Natural killer cell (primary cell): ENCODE measurements around the gene TIAM1. TPM values are rescaled to one million over a fixed set of nuclear protein-coding genes. Genes with fewer than 3 reads are reported as not detected.
A peak's percentile ranks its signal among the peaks of the same experiment; 100 is the strongest.

ENCODE experiments used
- ATAC-seq, 3 donors: fragments of 150-1000 bp in 2 of 3; fragments of 200-7000 bp in 1 of 3; cut with Tn5 transposase; 1 replicate in 1 of 3; 2 replicates in 2 of 3; pipeline ENCODE4 v1.10.0; 2021; ENCODE audit warnings: mild to moderate bottlenecking in 2 of 3, moderate library complexity in 2 of 3
- DNase-seq, 2 donors: peaks; one replicate each; pipeline versions ENCODE4 v3.0.0 to v3.0.0-alpha.2; 2013 to 2021; ENCODE audit warnings: mixed read lengths in 1 of 2
- H3K27ac ChIP-seq: one replicate; pipeline ENCODE4 v1.5.1; 2013; ENCODE audit warnings: mild to moderate bottlenecking, low read length
- H3K27me3 ChIP-seq: one replicate; pipeline ENCODE4 v1.6.1; 2013; ENCODE audit warnings: low read length; ENCODE audit not compliant: control insufficient read depth, insufficient read depth
- H3K36me3 ChIP-seq: one replicate; pipeline ENCODE4 v1.6.1; 2013; ENCODE audit warnings: low read length; ENCODE audit not compliant: control insufficient read depth, insufficient read depth
- H3K4me1 ChIP-seq: one replicate; pipeline ENCODE4 v1.6.1; 2013; ENCODE audit warnings: low read length; ENCODE audit not compliant: control insufficient read depth, insufficient read depth
- H3K4me3 ChIP-seq: one replicate; pipeline ENCODE4 v1.5.1; 2013; ENCODE audit warnings: low read length
- H3K9me3 ChIP-seq: one replicate; pipeline ENCODE4 v1.6.1; 2013; ENCODE audit warnings: low read length; ENCODE audit not compliant: control insufficient read depth, insufficient read depth
- H3K27ac Mint-ChIP-seq, 2 donors: one replicate each; pipeline ENCODE4 v1.8.0; 2022; ENCODE audit warnings: mild to moderate bottlenecking in 2 of 2, mixed read lengths in 2 of 2, moderate library complexity in 1 of 2
- H3K27me3 Mint-ChIP-seq, 2 donors: one replicate each; pipeline ENCODE4 v1.8.0; 2022; ENCODE audit warnings: low read depth in 2 of 2, mixed read lengths in 2 of 2
- H3K36me3 Mint-ChIP-seq: one replicate; pipeline ENCODE4 v1.8.0; 2022; ENCODE audit warnings: mixed read lengths
- H3K4me1 Mint-ChIP-seq, 2 donors: one replicate each; pipeline ENCODE4 v1.8.0; 2022; ENCODE audit warnings: mixed read lengths in 2 of 2
- H3K4me3 Mint-ChIP-seq: one replicate; pipeline ENCODE4 v1.8.0; 2022; ENCODE audit warnings: mild to moderate bottlenecking, moderate library complexity, mixed read lengths
- H3K9me3 Mint-ChIP-seq, 2 donors: one replicate each; pipeline ENCODE4 v1.8.0; 2022; ENCODE audit warnings: mixed read lengths in 2 of 2
- WGBS: methylation state at CpG from one replicate; pipeline ENCODE4 v1.1.7; 2013; ENCODE audit warnings: missing lambda C conversion rate; ENCODE audit not compliant: insufficient coverage; 5-methylcytosine and 5-hydroxymethylcytosine counted together
- intact Hi-C: fragments of 100-400 bp; cut with micrococcal nuclease; formaldehyde crosslinking; loops from one replicate; pipeline ENCODE4 v1.14.2; 2022
- total RNA-seq, 4 donors: library from RNA; stranded (reverse); fragments of 120-200 nt in 1 of 4; gene quantifications; one replicate each; pipeline versions ENCODE4 v1.2.3 to v1.2.4, GENCODE V29; 2013 to 2022
- TF ChIP-seq, protein P1 (sequence below): fragments of 200-600 bp; IDR thresholded peaks from one replicate; pipeline ENCODE4 v1.8.0; 2022; ENCODE audit warnings: antibody characterized with exemption

TIAM1 gene
- total RNA-seq, 3 donors from 2014 or later (not counting 1 experiment from before 2014, with no cell fraction given) = 19.1 to 32.3 (median 19.4) TPM

DNA sequence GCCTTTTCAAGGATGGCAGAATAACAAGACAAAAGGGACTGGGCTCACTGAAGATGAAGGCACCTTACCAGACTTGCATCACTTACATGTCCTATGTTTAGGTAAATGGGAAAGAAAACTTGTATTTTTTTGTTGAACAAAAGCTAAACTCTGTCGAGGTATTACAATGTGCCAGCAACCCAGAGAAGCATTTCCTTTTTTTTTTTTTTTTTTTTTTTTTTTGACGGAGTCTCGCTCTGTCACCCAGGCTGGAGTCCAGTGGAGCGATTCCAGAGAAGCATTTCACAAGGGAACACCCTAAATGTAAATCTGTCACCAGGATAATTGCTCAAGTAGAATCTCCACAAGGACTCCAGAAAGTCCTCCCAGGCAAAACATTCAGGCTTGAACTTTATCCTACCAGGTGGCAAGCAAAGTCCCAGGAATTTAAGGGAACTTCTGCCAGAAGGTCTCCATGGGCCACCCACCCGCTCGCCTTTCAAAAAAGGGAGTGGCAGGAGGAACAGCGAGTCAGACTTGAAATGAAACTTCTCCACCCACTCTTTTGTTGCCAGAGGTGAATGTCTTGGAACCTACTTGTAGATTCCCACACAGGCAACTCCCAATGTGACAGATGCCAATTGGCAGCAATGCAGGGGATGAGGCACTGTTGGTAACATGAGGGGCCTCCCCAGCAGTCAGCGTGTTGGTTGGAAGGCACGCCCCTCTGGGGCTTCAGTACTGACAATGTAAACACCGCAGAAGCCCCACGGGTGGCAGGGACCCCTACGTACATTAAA, 125.0 kb downstream of the TIAM1 start:
- no peak for ATAC-seq
- peaks cover 3 to 5% of the 10 kb centered on the region in 2 donors for H3K4me1 Mint-ChIP-seq
- no peaks in the 10 kb centered on the region for H3K9me3 ChIP-seq
- intact Hi-C loops = no loop called here
- H3K36me3 Mint-ChIP-seq = peaks cover 6% of the 10 kb centered on the region
- no peak overlapping the region for H3K4me3 Mint-ChIP-seq
- H3K9me3 Mint-ChIP-seq = no peaks in the 10 kb centered on the region
- H3K27ac ChIP-seq = no peak overlapping the region
- peaks cover 6% of the 10 kb centered on the region for H3K4me1 ChIP-seq
- H3K4me3 ChIP-seq = no peak overlapping the region
- TF ChIP-seq, protein P1, sequence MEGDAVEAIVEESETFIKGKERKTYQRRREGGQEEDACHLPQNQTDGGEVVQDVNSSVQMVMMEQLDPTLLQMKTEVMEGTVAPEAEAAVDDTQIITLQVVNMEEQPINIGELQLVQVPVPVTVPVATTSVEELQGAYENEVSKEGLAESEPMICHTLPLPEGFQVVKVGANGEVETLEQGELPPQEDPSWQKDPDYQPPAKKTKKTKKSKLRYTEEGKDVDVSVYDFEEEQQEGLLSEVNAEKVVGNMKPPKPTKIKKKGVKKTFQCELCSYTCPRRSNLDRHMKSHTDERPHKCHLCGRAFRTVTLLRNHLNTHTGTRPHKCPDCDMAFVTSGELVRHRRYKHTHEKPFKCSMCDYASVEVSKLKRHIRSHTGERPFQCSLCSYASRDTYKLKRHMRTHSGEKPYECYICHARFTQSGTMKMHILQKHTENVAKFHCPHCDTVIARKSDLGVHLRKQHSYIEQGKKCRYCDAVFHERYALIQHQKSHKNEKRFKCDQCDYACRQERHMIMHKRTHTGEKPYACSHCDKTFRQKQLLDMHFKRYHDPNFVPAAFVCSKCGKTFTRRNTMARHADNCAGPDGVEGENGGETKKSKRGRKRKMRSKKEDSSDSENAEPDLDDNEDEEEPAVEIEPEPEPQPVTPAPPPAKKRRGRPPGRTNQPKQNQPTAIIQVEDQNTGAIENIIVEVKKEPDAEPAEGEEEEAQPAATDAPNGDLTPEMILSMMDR = no peak
- no peaks in the 10 kb centered on the region for H3K27me3 Mint-ChIP-seq
- peaks cover 5% of the 10 kb centered on the region for H3K36me3 ChIP-seq
- 84% methylated on average over 11 of the region's 12 CpGs for WGBS
- no peak for DNase-seq
- no peak overlapping the region for H3K27ac Mint-ChIP-seq
- no peaks in the 10 kb centered on the region for H3K27me3 ChIP-seq

DNA sequence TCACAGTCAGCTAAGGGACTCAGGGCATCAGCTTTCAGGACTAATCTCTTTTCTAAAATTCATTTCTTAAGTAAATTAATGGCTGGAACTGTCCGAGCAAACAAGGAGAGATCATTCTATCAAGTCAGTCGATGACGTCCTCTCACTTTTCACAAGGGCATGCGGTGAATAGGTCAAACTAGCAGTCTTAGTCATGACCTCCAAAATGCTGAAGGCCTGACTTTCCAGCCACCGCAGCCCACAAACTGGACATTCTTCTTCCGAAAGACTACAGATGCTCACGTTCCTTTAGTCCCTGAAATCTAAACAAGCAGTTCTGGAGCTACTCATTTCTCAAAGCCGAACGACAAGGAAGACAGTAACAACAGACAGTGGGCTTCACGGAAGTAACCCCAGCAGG, 127.9 kb downstream of the TIAM1 start:
- H3K4me1 Mint-ChIP-seq = peaks cover 3 to 5% of the 10 kb centered on the region in 2 donors
- H3K27ac ChIP-seq = no peak overlapping the region
- DNase-seq (no peak), ATAC-seq (no peak)
- no peaks in the 10 kb centered on the region for H3K9me3 Mint-ChIP-seq
- TF ChIP-seq, protein P1 = no peak
- no peak overlapping the region for H3K4me3 ChIP-seq
- H3K27ac Mint-ChIP-seq = no peak overlapping the region
- no peaks in the 10 kb centered on the region for H3K9me3 ChIP-seq
- 95% methylated on average over 10 of the region's 10 CpGs for WGBS
- peaks cover 6% of the 10 kb centered on the region for H3K4me1 ChIP-seq
- H3K36me3 Mint-ChIP-seq = no peaks in the 10 kb centered on the region
- no peaks in the 10 kb centered on the region for H3K27me3 Mint-ChIP-seq
- peaks cover 2% of the 10 kb centered on the region for H3K36me3 ChIP-seq
- H3K27me3 ChIP-seq = no peaks in the 10 kb centered on the region
- no peak overlapping the region for H3K4me3 Mint-ChIP-seq
- intact Hi-C loops = no loop called here

DNA sequence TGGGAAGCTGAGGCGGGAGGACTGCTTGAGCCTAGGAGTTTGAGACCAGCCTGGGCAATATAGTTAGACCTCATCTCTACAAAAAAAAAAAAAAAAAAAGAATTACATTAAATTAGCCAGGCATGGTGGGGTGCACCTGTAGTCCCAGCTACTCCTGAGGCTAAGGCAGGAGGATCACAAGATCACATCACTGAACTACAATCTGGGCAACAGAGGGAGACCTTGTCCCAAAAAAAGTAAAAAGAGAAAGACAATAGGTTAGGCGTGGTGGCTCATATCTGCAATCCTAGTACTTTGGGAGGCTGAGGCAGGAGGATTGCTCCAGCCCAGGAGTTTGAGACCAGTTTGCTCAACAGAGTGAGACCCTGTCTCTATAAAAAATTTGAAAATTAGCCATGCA, 130.3 kb downstream of the TIAM1 start:
- H3K36me3 ChIP-seq = peaks cover 2% of the 10 kb centered on the region
- Mint-ChIP-seq H3K4me3 (no peak overlapping the region), H3K9me3 (no peaks in the 10 kb centered on the region), H3K4me1 (no peaks in the 10 kb centered on the region), H3K27me3 (no peaks in the 10 kb centered on the region), H3K27ac (no peak overlapping the region), H3K36me3 (no peaks in the 10 kb centered on the region)
- no peak overlapping the region for H3K27ac ChIP-seq
- TF ChIP-seq, protein P1 = no peak
- H3K4me3 ChIP-seq = no peak overlapping the region
- H3K4me1 ChIP-seq = no peaks in the 10 kb centered on the region
- WGBS = 90% methylated on average over 1 of the region's 2 CpGs
- DNase-seq = peak in 1 of 2 donors; percentile 47
- intact Hi-C loops = no loop called here
- H3K27me3 ChIP-seq = no peaks in the 10 kb centered on the region
- ATAC-seq = no peak
- H3K9me3 ChIP-seq = no peaks in the 10 kb centered on the region

DNA sequence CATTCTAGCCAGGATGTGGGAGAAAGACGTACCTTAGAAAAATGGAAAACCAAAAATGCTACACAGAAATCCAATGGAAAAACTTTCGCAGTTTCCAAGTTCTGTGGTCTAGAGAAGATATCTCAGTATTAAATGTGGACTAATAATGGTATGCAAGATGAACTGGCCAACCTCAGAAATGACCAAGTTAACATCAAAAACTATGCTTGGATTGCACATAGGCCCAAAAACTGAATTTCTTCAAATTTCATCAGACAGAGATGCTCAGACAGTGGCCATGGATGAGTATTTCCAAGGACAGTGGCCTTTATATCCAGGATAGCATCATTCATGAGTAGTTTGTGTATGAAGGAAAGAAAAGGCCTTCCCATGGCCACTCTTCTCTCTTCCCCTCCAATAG, 132.2 kb downstream of the TIAM1 start:
- H3K4me3 ChIP-seq = no peak overlapping the region
- TF ChIP-seq, protein P1 = no peak
- ATAC-seq (no peak), DNase-seq (no peak)
- no peaks in the 10 kb centered on the region for H3K4me1 ChIP-seq
- H3K27me3 ChIP-seq = no peaks in the 10 kb centered on the region
- Mint-ChIP-seq H3K36me3 (no peaks in the 10 kb centered on the region), H3K4me1 (no peaks in the 10 kb centered on the region), H3K27me3 (no peaks in the 10 kb centered on the region), H3K4me3 (no peak overlapping the region), H3K9me3 (no peaks in the 10 kb centered on the region), H3K27ac (no peak overlapping the region)
- intact Hi-C loops = no loop called here
- H3K9me3 ChIP-seq = no peaks in the 10 kb centered on the region
- no peaks in the 10 kb centered on the region for H3K36me3 ChIP-seq
- 96% methylated on average over 2 of the region's 2 CpGs for WGBS
- no peak overlapping the region for H3K27ac ChIP-seq
